ENCODE results near the gene MCF2L2. TPM values are rescaled to one million over a fixed set of nuclear protein-coding genes. Genes with fewer than 3 reads are reported as not detected.
A peak's percentile ranks its signal among the peaks of the same experiment; 100 is the strongest.

The MCF2L2 gene
- total RNA-seq, 1 experiment from 2014 or later, result 1.7 TPM

- Histone ChIP-seq H3K9me2 (ENCODE audit: insufficient read depth) (no peaks in the 10 kb centered on the region), H4K20me1 (ENCODE audit: insufficient read depth) (no peaks in the 10 kb centered on the region), H3K4me2 (peak overlapping the region; percentile 71), H3K4me3 (peak overlapping the region; percentile 20; the same call in 1 of the 2 replicates), H3K27me3 (ENCODE audit: insufficient read depth, low read depth) (no peaks in the 10 kb centered on the region), H3K79me2 (ENCODE audit: low read depth) (no peaks in the 10 kb centered on the region), H3K4me1 (replicated peaks; ENCODE audit: insufficient read depth) (peaks cover 58% of the 10 kb centered on the region), H2AFZ (peak overlapping the region; percentile 15; the same call in 1 of the 2 replicates), H3K36me3 (ENCODE audit: low read depth) (no peaks in the 10 kb centered on the region), H3F3A (ENCODE audit: insufficient read depth, low read depth) (peaks cover 29% of the 10 kb centered on the region), H3K27ac (peak overlapping the region; percentile 90), H3K9me3 (ENCODE audit: insufficient read depth, low read depth) (no peaks in the 10 kb centered on the region)
- ChIA-PET POLR2A (ENCODE audit: unreplicated experiment) (no interaction called here), CTCF (no interaction called here)
- intact Hi-C loops (cut with micrococcal nuclease; ENCODE audit: unreplicated experiment), result no loop called here
- BruUV-seq (replicated peaks), result TSS peak; percentile 84
- peak in 1 of 2 experiments; percentile 51 for DNase-seq
- TF ChIP-seq CTCF (conservative IDR thresholded peaks at IDR 0.05) (no peak), EZH2 (IDR thresholded peaks at IDR 0.05; ENCODE audit: low read depth) (no peak)
Measured at GRCh38 chr3:183378008-183378407, 50.4 kb downstream of the MCF2L2 start.

GRCh38 chr3:183377307-183377959, 51.0 kb downstream of the MCF2L2 start:
- peaks cover 30% of the 10 kb centered on the region for H3F3A ChIP-seq (ENCODE audit: insufficient read depth, low read depth)
- peak overlapping the region; percentile 90 for H3K27ac ChIP-seq
- no peaks in the 10 kb centered on the region for H3K27me3 ChIP-seq (ENCODE audit: insufficient read depth, low read depth)
- H3K4me2 ChIP-seq, result peak overlapping the region; percentile 71
- H3K4me3 ChIP-seq, result peak overlapping the region; percentile 20; the same call in 1 of the 2 replicates
- H3K9me2 ChIP-seq (ENCODE audit: insufficient read depth), result no peaks in the 10 kb centered on the region
- no peaks in the 10 kb centered on the region for H3K9me3 ChIP-seq (ENCODE audit: insufficient read depth, low read depth)
- TF ChIP-seq EZH2 (IDR thresholded peaks at IDR 0.05; ENCODE audit: low read depth), result no peak
- no peak for TF ChIP-seq CTCF (conservative IDR thresholded peaks at IDR 0.05)
- H3K36me3 ChIP-seq (ENCODE audit: low read depth), result no peaks in the 10 kb centered on the region
- TSS peak; percentile 67 for BruUV-seq (replicated peaks)
- H2AFZ ChIP-seq, result peak overlapping the region; percentile 15; the same call in 1 of the 2 replicates
- ChIA-PET CTCF (no interaction called here), POLR2A (ENCODE audit: unreplicated experiment) (no interaction called here)
- peak; percentile 35 to 88 for DNase-seq
- H3K79me2 ChIP-seq (ENCODE audit: low read depth), result no peaks in the 10 kb centered on the region
- no peaks in the 10 kb centered on the region for H4K20me1 ChIP-seq (ENCODE audit: insufficient read depth)
- peaks cover 64% of the 10 kb centered on the region for H3K4me1 ChIP-seq (replicated peaks; ENCODE audit: insufficient read depth)
- intact Hi-C loops (cut with micrococcal nuclease; ENCODE audit: unreplicated experiment), result no loop called here

GRCh38 chr3:183375787-183376186, 52.6 kb downstream of the MCF2L2 start:
- H3K9me2 ChIP-seq (ENCODE audit: insufficient read depth), result no peaks in the 10 kb centered on the region
- no peaks in the 10 kb centered on the region for H3K27me3 ChIP-seq (ENCODE audit: insufficient read depth, low read depth)
- TF ChIP-seq EZH2 (IDR thresholded peaks at IDR 0.05; ENCODE audit: low read depth) (no peak), CTCF (conservative IDR thresholded peaks at IDR 0.05) (no peak)
- no peaks in the 10 kb centered on the region for H3K36me3 ChIP-seq (ENCODE audit: low read depth)
- no peak overlapping the region for H3K4me3 ChIP-seq
- ChIA-PET POLR2A (ENCODE audit: unreplicated experiment) (no interaction called here), CTCF (no interaction called here)
- no peak for DNase-seq
- H3K79me2 ChIP-seq (ENCODE audit: low read depth), result no peaks in the 10 kb centered on the region
- peaks cover 46% of the 10 kb centered on the region for H3F3A ChIP-seq (ENCODE audit: insufficient read depth, low read depth)
- H3K4me1 ChIP-seq (replicated peaks; ENCODE audit: insufficient read depth), result peaks cover 66% of the 10 kb centered on the region
- intact Hi-C loops (cut with micrococcal nuclease; ENCODE audit: unreplicated experiment), result no loop called here
- no peak overlapping the region for H2AFZ ChIP-seq
- H3K9me3 ChIP-seq (ENCODE audit: insufficient read depth, low read depth), result no peaks in the 10 kb centered on the region
- no TSS peak for BruUV-seq (replicated peaks)
- 0 out of 2 replicates have a peak overlapping the region, but pooled peaks have one; percentile 90 for H3K27ac ChIP-seq
- no peaks in the 10 kb centered on the region for H4K20me1 ChIP-seq (ENCODE audit: insufficient read depth)
- H3K4me2 ChIP-seq, result no peak overlapping the region
